Testis (tissue), 2 donors: Measurements from ENCODE around the gene MAPK12.

Experiments
- POLR2A ChIP-seq: fragments of 450-650 bp; IDR thresholded peaks from one replicate; pipeline ENCODE4 v1.6.1; 2017; ENCODE audit warnings: antibody characterized with exemption, mild to moderate bottlenecking, moderate library complexity
- TF ChIP-seq, protein P1 (sequence below), 3 experiments: fragments of 450-650 bp in 2 of 3; fragments of 200-600 bp in 1 of 3; sonication (generic) in 1 of 3; IDR thresholded peaks; one replicate each; pipeline ENCODE4 v1.5.1; 2016 to 2019; ENCODE audit warnings: antibody characterized with exemption in 3 of 3, mild to moderate bottlenecking in 2 of 3, moderate library complexity in 1 of 3

GRCh38 chr22:50226875-50227165 is 34.7 kb downstream of the MAPK12 start:
- TF ChIP-seq, protein P1, sequence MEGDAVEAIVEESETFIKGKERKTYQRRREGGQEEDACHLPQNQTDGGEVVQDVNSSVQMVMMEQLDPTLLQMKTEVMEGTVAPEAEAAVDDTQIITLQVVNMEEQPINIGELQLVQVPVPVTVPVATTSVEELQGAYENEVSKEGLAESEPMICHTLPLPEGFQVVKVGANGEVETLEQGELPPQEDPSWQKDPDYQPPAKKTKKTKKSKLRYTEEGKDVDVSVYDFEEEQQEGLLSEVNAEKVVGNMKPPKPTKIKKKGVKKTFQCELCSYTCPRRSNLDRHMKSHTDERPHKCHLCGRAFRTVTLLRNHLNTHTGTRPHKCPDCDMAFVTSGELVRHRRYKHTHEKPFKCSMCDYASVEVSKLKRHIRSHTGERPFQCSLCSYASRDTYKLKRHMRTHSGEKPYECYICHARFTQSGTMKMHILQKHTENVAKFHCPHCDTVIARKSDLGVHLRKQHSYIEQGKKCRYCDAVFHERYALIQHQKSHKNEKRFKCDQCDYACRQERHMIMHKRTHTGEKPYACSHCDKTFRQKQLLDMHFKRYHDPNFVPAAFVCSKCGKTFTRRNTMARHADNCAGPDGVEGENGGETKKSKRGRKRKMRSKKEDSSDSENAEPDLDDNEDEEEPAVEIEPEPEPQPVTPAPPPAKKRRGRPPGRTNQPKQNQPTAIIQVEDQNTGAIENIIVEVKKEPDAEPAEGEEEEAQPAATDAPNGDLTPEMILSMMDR (IDR thresholded peaks at IDR 0.05) = no peak
- no peak for TF ChIP-seq POLR2A
